Stimulated activated CD4-positive, alpha-beta T cell treated with anti-CD3 and anti-CD28 coated beads, Interleukin-2, amount 100 ng/mL, for 4 hours (primary cell): ENCODE results near the gene NCK2.

Source experiments
- DNase-seq: peaks from one replicate; pipeline ENCODE4 v3.0.0-alpha.2; 2020; ENCODE audit warnings: low read depth

The NCK2 gene

GRCh38 chr2:105793196-105793975, 48.7 kb downstream of the NCK2 start:
- DNase-seq, result no peak

- DNase-seq, result no peak
Measured at GRCh38 chr2:105794926-105795574, 50.3 kb downstream of the NCK2 start.

- DNase-seq, result peak; percentile 54
Measured at GRCh38 chr2:105795575-105795934, 50.8 kb downstream of the NCK2 start.

GRCh38 chr2:105796131-105796638, 51.5 kb downstream of the NCK2 start:
- no peak for DNase-seq

- no peak for DNase-seq
Measured at GRCh38 chr2:105796791-105797190, 52.1 kb downstream of the NCK2 start.

- no peak for DNase-seq
Measured at GRCh38 chr2:105797298-105797819, 52.6 kb downstream of the NCK2 start.

- no peak for DNase-seq
Measured at GRCh38 chr2:105798595-105798994, 53.9 kb downstream of the NCK2 start.

GRCh38 chr2:105800036-105800713, 55.5 kb downstream of the NCK2 start:
- DNase-seq, result no peak

GRCh38 chr2:105800953-105801635, 56.4 kb downstream of the NCK2 start:
- DNase-seq, result no peak

- no peak for DNase-seq
Measured at GRCh38 chr2:105801961-105802360, 57.2 kb downstream of the NCK2 start.

GRCh38 chr2:105802587-105802986, 57.9 kb downstream of the NCK2 start:
- DNase-seq, result peak; percentile 66

GRCh38 chr2:105803337-105803736, 58.6 kb downstream of the NCK2 start:
- DNase-seq, result no peak

- DNase-seq, result no peak
Measured at GRCh38 chr2:105803773-105804172, 59.1 kb downstream of the NCK2 start.

- no peak for DNase-seq
Measured at GRCh38 chr2:105804266-105804665, 59.6 kb downstream of the NCK2 start.

GRCh38 chr2:105806996-105807395, 62.3 kb downstream of the NCK2 start:
- peak; percentile 49 for DNase-seq

GRCh38 chr2:105808423-105809096, 63.8 kb downstream of the NCK2 start:
- no peak for DNase-seq

GRCh38 chr2:105809097-105809473, 64.4 kb downstream of the NCK2 start:
- DNase-seq, result no peak

GRCh38 chr2:105809723-105810122, 65.0 kb downstream of the NCK2 start:
- no peak for DNase-seq

- DNase-seq, result no peak
Measured at GRCh38 chr2:105812180-105813044, 67.7 kb downstream of the NCK2 start.

GRCh38 chr2:105813045-105813315, 68.3 kb downstream of the NCK2 start:
- DNase-seq, result no peak

GRCh38 chr2:105813405-105813804, 68.7 kb downstream of the NCK2 start:
- no peak for DNase-seq
